T follicular helper cell (primary cell): ENCODE data around the gene CEND1.

ENCODE experiments used
- DNase-seq: peaks from one replicate; pipeline ENCODE4 v3.0.0-alpha.2; 2020; ENCODE audit warnings: low read depth

Gene CEND1

GRCh38 chr11:794766-795633 lies 5.1 kb upstream of the CEND1 start:
- DNase-seq = no peak

DNA sequence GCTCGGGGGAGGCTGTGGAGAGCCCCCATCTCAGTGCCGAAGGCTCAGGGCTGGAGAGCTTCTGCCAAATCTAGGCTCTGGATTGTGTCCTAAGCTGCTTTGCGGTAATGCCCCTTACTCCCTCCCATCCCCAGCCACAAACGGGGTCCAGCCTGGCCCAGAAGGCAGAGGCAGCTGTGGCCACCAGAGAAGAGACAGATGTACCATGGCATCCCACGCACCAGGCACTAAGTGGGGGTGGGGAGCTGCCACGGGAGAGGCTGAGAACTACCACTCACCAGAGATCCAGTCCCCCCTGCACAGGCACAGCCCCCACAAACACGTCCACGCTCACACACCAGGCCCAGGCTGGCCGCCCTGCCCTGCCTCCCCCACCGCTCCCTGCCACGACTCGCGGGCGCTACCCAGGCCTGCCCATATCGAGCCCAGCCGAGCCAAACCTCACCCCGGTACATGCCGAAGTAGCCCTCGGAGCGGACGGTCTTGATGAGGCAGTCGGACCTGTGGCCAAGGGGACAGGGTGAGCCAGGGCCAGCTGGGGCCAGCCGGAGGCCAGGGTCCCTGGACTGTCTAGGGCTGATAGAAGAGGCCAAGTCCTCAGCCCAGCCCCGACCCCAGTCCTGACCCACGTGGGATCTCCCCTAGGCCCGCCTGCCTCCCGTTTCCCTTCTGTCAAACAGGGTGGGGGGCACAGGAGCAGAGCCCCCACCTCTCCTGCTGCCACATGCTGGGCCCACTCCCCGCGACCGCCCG lies 4.3 kb upstream of the CEND1 start:
- no peak for DNase-seq

DNA sequence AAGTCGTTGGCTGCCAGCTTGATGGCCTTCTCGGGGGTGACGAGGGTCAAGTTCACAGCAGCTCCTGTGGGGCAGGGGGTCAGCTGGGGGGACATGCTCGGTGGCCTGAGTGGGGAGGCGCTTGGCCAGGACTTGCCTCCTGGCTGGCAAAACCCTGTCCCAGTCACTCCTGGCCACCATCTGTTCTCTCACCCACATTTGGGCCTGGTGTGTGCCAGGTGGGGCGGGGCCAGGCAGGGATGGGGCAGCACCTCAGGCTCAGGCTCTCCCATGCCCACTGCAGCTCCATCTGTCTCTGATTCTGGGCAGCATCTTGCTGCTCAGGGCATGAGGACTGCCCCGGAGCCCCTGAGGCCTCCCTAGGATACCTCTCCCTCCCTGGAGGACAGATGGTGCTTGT lies 3.7 kb upstream of the CEND1 start:
- DNase-seq = no peak

DNA sequence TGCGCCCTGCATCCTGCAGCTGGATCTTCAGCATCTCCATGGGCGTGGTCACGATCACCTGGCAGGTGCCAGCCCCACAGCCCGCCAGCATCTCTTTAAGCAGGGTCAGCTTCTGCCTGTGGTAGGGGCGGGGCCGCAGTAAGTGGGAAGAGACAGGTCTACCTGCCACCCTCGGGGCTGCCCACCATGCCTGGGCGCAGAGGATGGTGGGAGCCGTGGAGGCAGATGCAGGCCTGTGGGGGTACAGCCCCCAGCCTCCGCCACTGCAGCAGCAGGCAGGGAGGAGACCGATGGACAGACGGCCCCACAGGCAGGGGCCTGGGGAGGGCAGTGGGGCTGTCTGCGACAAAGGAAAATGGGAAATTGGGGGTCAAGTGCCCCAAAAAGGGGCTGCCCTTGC lies 3.0 kb upstream of the CEND1 start:
- no peak for DNase-seq

- no peak for DNase-seq
These were observed 2.6 kb upstream of the CEND1 start for GRCh38 chr11:792535-792821.

GRCh38 chr11:791658-792534 lies 2.0 kb upstream of the CEND1 start:
- no peak for DNase-seq

DNA sequence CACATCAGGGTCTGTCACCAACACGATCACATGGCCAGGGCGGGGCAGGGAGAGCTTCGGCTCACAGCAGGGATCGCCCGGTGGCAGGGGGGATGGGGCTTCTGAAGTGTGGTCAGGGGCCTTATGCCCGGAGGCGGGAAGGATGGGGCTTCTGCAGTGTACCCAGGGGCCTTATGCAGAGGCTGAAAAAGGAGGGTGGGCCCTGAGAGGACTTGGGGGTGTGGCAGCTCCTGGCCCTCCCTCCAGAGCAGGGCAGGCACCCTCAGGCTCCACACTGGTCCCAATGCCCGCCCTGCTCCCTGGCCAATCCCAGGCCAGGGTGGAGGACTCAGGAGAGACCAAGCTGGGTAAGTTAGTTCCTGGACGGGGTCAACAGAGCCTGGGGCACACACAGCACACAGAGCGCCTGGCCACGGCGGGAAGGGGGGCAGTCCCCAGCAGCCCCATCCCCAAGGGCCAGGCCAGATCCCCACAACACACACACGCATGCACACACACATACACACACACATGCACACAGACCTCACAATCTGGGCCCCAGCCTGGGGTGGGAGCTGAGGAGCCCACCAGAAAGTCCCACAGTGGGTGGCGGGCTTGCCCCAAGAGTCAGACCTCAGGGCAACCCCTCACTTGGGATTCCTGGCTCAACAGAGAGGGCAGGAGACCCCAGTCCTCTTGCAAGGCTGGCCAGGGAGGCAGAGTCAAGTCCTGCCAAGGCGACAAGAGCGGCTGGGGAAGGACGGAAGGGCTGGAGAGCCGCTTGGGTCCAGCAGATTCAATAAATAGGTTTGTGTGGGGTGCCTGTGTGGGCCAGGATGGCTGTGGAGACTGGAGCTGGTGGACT lies 1.1 kb upstream of the CEND1 start:
- DNase-seq = no peak

- DNase-seq = no peak
These were observed 643 bp downstream of the CEND1 start for GRCh38 chr11:788953-789940.

DNA sequence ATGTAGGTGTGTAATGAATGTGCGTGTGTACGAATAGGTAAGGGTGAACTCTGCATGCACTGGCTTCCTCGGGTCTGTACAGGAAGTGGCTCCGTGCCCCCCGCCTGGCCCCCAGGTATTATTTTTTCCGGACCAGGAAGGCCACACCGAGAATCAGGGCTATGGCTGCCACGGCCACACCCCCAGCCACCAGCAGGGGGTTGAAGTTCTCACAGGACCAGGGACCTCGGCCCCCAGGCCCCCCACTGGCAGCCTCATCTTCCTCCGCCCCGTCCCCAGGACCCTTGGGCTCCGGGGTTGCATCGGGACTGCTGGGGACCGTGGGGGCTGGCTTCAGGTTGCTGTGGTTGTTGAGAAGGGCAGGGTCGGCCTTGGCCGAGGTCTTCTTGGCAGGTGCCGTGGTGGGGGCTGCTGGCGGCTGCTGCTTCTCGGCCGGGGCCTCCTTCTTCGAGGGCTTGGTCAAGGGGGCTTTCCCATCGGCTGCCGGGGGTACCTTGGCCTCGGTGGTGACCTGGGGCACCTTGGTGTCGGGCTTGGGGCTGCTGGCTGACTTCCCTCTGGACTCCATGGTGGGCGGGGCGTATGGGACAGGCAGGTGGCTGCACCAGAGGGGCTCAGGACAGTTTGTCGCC lies 1.8 kb downstream of the CEND1 start:
- no peak for DNase-seq

DNA sequence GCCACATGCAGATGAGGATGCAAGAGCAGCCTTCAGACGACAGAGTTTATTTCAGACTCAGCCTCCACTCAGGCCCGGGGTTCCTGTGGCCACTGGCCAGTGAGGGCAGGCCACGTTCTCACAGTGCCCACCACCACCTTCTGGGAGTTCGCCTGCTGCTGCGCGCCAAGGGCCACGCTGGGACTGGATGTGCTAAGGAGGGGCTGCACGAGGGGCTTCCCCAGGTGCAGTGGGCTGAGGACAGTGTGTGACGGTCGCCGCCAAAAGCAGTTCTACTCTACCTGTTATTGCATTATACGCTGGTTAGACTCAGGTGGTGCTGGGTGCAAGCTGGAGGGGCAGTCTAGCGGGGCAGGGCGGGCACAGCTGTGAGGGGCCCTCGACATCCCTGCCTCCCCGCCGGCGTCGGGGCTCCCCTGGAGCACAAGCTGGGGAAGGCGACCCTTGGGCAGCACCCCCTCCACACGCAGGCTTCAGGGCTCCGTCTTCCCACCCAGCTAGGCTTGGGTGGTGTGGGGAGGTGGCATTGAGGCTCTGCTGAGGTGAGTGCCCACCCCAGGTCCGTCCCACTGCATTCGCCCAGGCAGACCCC lies 2.7 kb downstream of the CEND1 start:
- no peak for DNase-seq

- no peak for DNase-seq
These were observed 3.4 kb downstream of the CEND1 start for GRCh38 chr11:786235-787083.

DNA sequence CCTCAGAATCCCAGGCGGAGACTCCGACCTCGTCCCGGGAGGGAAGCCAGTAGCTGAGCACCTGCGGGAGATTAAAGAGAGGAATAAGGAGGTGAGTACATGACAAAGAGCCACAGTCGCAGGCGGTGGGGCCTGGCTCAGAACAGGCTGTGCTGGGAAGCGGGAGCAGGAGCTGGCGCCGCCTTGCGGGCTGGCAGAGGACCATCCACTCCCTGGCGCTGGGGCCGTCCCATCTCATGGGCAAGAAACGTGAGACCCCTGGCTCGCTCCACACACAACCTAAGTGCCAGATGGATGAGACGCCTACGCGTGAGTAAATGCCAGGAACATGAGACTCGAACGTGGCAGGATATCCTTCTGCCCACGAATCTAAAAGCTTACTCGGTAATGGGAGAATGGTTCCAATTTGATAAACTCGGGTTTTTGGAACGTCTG lies 6.3 kb downstream of the CEND1 start:
- DNase-seq = no peak

GRCh38 chr11:782264-783174 lies 7.4 kb downstream of the CEND1 start:
- DNase-seq = no peak

DNA sequence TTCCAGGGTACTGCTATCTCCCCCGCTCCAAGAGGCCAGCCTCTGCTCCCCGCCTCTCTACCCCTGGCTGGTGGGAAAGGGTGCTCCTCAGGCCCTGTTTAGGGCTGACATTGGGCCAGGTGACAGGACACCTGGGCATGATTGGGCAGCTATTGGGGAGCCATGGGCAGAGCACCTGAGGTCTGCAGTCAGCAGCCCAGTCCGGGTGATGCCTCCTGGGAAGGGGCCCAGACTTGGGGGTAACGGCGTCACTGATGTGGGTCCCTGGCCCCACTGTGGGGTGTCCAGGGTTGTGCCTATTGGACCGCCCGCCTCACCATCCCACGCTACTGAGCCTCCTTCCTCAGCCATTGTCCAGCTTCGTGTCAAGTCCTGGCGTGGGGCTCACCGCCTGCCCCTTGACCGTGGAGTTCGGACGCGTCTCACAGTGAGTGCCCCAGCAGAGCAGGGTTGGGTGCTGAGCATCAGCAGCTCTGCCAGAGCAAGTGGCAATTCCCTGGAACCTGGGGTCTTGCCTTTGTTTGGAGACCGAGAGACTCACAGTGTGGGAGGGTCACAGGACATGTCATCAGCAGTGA lies 9.8 kb downstream of the CEND1 start:
- no peak for DNase-seq

GRCh38 chr11:778976-779954 lies 10.6 kb downstream of the CEND1 start:
- no peak for DNase-seq
